ENCODE measurements around the gene EMB.
"Not testable (repeated sequence)": the region's sequence is repeated elsewhere in the genome, so short reads cannot be mapped to it uniquely, and the experiment has no call there.

Gene EMB

GRCh38 chr5:50421184-50421950 is 19.7 kb downstream of the EMB start:
- DNase-seq = not testable (repeated sequence)

- DNase-seq = no peak
These were observed 20.6 kb downstream of the EMB start for GRCh38 chr5:50420343-50420935.

- DNase-seq = not testable (repeated sequence)
These were observed 21.4 kb downstream of the EMB start for GRCh38 chr5:50419656-50420055.

- not testable (repeated sequence) for DNase-seq
These were observed 24.5 kb downstream of the EMB start for GRCh38 chr5:50416637-50417036.

GRCh38 chr5:50415912-50416311 is 25.2 kb downstream of the EMB start:
- DNase-seq = no peak

- DNase-seq = not testable (repeated sequence)
These were observed 30.2 kb downstream of the EMB start for GRCh38 chr5:50410932-50411331.

- no peak for DNase-seq
These were observed 34.2 kb downstream of the EMB start for GRCh38 chr5:50406877-50407276.

GRCh38 chr5:50401336-50401735 is 39.8 kb downstream of the EMB start:
- no peak for DNase-seq

GRCh38 chr5:50393925-50394609 is 47.0 kb downstream of the EMB start:
- not testable (repeated sequence) for DNase-seq

GRCh38 chr5:50392289-50392688 is 48.8 kb downstream of the EMB start:
- not testable (repeated sequence) for DNase-seq

- not testable (repeated sequence) for DNase-seq
These were observed 56.7 kb downstream of the EMB start for GRCh38 chr5:50384381-50384780.

GRCh38 chr5:50376696-50377095 is 64.4 kb downstream of the EMB start:
- not testable (repeated sequence) for DNase-seq

- DNase-seq = not testable (repeated sequence)
These were observed 71.6 kb downstream of the EMB start for GRCh38 chr5:50369287-50370033.

- DNase-seq = no peak
These were observed 75.4 kb downstream of the EMB start for GRCh38 chr5:50365426-50366251.

- not testable (repeated sequence) for DNase-seq
These were observed 76.4 kb downstream of the EMB start for GRCh38 chr5:50364535-50365309.

GRCh38 chr5:50359187-50359586 is 81.9 kb downstream of the EMB start:
- no peak for DNase-seq

GRCh38 chr5:50352382-50352781 is 88.7 kb downstream of the EMB start:
- no peak for DNase-seq
